HCEC 1CT (cell line): ENCODE measurements around the gene SLC16A9.
"Not testable (repeated sequence)": the region's sequence is repeated elsewhere in the genome, so short reads cannot be mapped to it uniquely, and the experiment has no call there.

Experiments
- DNase-seq: peaks from one replicate; pipeline ENCODE4 v3.0.0-alpha.2; 2017

Gene SLC16A9

DNA sequence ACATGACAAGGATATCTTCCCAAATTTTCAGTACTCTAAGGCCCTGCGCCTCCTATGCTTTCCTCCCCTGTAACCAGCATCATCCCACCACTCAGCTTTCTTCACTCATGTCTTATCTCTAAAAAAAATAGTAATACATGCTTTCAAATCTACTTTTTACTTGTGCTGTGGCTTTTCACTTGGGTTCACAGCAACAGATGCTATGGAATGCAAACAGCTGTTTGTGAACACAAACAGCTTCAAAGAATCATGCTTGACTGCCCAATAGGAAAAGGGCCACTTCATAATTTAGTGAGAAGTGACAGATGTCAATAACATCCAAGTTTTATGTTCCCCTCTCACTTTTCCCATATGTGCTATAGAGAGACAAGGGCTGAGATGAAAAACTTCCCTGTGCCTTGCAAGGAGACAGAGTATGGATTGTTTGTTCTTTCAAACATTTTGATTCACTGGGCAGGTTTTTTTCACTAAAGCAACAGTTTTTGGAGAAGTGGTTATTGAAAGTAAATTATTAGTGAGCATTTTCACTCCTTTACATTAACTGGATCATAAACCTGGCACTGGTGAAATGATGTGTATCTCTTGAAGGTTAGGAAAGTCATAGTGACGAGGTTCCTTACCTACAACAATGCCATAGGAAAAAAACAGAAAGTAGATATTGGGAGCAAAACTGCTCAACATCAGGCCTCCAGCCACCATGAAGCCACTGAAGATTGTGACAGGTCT is 37.3 kb downstream of the SLC16A9 start:
- no peak for DNase-seq

DNA sequence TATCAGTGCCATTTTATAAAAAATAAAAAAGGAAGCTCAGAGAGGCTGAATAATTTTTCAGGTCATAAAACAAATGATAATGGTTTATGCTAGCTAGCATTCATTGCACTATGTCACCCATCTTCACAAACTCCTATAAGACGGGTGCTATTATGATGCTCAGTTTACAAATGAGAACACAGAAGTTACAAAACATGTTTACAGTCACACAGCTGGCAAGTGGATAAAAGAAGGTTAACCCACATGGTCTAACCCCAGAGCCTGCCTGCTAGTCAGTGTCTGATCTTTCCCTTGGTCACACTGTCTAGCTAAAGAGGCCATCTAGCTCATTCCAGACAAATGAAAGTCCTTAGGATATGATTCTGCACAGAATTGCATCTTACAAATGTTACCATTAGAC is 39.4 kb downstream of the SLC16A9 start:
- DNase-seq, result no peak

DNA sequence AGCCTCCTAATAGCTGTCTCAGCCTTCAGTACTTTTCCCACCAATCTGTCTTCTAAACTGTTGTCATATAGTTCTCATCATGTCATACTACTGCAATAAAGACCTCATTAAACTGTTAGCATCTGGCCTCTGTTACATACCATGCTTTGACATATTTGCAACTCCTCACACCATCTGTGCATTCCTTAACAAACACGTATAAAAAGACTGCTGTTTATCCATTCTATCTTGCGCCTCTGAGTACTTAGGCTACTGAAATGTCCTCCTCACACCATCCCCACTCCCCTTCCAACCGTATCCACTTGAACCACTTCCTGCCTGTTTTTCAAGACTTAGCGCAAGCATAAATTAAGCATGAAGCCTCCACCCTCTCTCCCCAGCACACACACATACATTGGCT is 41.6 kb downstream of the SLC16A9 start:
- no peak for DNase-seq

DNA sequence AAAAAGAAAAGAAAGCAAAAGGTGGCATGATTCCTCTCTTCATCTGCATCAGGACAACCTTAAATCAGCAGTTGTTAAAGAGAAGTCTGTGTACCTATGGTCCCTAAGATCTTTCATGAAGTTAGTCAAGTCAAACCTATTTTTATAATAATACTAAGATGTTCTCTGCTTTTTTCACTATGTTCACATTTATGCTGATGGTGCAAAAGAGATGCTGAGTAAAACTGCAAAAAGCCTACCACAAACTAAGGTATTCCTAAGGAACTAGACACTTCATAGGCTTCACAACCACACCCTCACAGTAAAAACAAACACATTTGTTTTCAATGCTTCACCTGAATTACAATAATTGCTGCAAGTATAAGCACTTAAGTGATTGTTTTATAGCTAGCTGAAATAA is 43.3 kb downstream of the SLC16A9 start:
- no peak for DNase-seq

DNA sequence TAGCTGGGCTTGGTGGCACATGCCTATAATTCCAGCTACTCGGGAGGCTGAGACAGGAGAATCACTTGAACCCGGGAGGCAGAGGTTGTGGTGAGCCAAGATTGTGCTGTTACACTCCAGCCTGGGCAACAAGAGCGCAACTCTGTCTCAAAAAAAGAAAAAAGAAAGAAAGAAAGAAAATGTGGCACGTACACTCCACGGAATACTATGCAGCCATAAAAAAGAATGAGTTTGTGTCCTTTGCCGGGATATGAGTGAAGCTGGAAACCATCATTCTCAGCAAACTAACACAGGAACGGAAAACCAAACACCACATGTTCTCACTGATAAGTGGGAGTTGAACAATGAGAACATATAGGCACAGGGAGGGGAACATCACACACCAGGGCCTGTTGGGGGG is 46.4 kb downstream of the SLC16A9 start:
- not testable (repeated sequence) for DNase-seq

DNA sequence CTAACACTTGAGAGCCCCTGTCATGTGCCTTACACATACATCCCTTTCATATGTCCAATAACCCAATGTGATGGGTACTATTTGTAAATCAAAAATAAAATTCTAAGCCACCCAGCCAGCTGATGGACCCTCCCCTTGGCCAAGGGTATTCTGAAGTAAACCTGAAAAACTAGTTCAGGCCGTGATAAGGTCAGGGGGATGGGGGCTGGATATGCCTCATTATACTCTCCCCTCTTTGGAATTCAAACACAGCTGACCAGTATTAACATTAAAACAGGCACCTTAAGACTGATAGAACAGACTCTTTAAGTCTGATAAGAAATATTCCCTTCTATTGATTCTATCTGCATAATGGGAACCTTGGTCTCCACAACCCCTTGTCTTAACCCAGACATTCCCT is 51.9 kb downstream of the SLC16A9 start:
- DNase-seq, result no peak

DNA sequence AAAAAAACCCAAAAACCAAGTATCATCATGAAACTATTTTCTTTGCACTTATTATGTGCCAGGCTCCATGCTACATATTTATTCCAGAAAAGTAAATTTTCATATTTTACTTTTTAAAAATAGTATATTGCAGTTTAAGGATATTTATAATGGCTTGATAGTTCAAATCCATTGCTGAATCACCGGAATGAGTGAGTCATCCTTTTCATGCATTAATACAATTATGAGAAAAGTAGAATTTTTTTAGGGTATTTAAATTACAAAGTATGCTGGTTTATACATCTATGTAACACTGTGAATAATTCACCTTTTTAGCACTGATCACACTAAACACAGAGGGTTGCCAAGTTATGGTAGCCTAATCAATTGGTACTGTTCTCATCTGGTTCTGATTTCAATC is 54.3 kb downstream of the SLC16A9 start:
- no peak for DNase-seq

DNA sequence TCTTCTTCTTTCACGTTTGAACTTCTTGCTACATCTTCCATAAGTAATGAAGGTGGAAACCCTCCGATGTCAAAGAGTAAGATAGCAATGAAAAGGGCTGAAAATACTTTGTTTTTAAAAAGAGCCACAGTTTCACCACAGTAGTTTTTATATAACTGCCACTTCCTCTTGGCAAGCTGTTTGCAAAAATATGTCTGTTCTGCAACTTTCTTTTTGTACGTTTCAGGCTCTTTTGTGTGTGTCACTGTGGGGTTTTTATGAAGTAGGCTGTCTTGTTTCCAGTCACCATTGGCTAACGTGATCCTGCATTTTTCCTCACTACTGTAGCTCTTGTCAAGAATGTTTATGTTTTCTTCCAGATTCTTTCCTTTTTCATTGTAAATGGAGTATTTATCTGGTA is 55.6 kb downstream of the SLC16A9 start:
- no peak for DNase-seq

DNA sequence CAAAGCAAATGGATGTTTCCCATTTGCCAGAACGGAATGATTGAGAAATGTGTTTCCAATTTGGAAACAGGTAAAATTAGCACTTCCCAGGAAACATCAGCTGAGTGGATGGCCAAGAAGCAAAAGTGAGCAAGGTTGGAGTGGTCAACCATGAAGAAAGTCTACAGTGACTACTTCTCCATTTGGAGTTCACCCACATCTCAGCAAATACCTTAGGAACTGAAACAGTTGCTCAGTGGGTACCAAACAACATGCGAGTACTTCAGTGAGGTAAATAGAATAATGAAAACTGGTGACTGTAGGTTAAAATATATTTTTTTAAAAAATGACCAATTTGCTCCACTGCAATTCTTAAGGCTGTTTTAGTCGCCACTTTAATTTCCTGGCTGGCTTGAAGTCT is 57.7 kb downstream of the SLC16A9 start:
- DNase-seq, result no peak

DNA sequence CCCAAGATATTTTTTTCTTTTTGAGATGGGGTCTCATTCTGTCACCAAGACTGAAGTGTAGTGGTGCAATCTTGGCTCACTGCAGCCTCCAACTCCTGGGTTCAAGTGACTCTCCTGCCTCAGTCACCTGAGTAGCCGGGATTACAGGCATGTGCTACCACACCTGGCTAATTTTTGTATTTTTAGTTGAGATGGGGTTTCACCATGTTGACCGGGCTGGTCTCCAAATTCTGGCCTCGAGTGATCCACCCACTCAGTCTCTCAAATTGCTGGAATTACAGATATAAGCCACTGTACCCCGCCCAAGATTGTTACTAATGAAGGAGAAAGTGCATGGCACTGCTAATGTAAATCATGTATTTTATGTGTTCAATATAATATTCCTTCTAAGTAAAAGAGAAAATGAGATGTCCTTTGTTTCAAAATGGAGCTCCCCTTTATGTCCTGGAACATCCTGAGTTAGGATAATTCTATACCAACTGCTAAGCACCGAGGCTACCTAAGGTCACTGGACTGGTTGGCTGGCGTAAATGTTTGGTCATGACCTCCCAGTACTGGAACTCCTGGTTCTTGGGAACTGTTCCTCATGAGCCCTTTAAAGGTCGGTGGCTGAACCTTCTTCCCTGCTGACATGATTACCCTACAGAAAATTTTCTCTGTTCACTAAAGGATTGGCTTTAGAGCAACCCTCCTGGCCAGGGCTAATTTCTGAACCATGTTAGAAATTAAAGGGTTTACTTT is 59.9 kb downstream of the SLC16A9 start:
- DNase-seq, result no peak

DNA sequence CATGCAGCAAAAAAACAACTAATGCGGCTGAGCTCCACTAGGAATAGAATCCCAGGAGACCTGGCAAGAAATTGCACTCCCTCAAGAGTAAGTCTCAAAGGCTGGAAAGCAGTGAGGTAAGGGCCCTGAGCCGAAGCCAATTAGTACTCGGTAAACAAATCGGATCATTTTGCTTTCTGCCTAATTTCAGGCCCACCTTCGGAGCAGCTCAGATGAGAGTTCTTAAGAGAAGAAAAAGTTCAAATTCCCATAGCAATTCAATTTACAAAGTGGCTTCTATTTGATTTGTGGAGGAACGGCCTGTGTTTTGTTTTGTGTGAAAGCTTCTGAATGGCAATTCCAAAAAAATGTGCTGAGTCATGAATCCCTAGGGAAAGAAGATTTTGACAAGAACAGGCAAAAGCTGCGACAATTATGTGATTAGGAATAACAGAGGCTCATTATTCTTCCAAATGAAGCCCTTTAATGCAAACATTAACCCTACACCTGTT is 60.9 kb downstream of the SLC16A9 start:
- DNase-seq, result no peak

DNA sequence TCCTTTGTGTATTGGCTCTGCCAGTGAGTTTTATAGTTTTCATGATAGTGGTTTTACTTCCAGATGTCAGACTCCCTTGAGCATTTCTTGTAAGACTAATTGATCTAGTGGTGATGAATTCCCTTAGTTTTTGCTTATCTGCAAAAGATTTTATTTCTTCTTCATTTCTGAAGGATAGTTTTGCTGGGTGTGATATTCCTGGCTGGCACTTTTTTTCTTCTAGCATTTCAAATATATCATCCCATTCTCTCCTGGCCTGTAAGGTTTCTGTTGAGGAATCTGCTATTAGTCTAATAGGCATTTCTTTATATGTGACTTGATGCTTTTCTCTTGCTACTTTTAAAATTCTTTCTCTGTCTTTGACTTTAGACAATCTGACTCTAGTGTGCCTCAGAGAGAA is 64.8 kb downstream of the SLC16A9 start:
- DNase-seq, result no peak

DNA sequence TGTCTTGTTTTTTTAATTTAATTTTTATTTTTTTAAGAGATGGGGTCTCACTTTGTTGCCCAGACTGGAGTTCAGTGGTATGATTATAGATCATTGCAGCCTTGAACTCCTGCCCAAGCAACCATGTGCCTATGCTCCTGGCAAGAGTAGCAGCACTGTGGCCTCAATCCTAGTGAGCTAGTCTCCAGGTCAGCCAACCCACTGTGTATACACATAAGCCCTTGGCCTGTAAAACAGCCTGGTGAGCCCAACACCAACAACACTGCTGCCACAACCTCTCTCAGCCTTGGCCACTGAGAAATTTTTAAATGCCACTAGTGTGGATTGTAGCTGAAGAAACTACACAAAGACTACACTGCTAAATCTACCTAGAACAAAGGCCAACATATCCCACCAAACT is 68.0 kb downstream of the SLC16A9 start:
- DNase-seq, result not testable (repeated sequence)

DNA sequence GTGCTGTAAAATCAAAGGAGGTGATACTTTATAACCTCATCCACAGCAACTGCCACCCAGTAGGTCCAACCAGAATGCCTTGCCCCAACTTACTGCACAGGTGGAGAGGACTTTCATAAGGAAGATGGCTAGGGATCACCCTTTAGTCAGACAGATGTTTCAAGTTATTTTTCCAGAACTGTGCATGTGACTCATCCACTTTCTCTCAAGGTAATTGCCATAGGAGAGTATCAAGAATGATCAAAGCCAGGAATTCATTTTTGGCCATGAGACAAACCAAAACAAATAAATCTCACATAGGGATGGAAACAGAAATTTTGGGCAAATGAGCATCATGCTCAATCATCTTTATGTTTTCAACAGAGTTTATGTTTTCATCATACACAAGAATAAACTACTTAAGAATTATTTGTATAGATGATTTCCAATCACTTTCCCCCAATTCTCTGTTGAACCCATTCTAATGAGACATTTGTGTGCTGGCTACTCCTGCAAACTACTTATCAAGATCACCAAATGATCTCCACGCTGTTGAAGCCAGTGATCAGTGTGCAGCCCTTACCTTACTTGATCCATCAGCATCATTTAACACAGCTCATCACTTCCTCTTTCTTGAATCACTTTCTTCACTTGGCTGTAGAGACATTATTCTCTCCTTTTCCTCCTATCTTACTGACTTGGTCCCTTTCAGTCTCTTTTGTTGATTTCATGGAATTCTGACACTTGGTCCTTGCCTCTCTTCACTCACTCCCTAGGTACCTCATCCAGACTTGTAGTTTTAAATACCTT is 74.0 kb downstream of the SLC16A9 start:
- DNase-seq, result no peak

DNA sequence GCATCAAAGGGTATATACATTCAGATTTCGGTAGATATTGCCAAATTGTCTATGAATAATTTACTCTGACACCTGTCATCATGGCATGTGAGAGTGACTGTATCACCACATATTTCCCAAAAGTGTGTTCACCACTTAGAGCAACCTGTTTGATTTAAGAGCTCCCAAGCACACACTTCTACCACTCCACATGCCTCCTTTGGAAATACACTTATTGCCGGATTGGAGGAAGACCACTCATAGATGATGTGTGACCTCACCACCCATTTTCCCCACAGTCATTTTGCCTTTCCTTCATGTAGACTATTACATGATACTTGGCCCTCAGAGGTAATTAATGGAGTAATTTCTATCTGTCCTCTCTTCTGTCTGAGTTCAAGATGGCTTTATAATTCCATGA is 75.5 kb downstream of the SLC16A9 start:
- DNase-seq, result no peak

DNA sequence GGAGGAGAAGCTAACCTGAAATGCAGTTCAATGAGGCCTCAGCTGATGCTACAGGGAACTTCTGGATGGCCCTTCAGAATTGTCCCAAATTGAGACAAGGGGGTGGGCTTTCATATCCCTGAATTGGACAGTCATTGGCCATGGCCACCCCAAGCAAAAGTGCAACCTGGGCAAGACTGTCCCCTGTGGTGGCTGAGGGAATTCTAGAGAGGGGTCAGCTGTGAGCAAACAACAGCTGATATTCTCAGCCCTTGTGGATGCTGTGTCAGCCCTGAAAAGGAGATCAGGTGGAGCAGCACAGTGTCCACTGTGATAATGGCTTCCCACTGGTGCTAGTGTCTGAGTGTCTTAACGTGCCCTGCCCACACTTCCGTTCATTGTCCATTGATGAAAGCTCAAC is 76.6 kb downstream of the SLC16A9 start:
- no peak for DNase-seq

DNA sequence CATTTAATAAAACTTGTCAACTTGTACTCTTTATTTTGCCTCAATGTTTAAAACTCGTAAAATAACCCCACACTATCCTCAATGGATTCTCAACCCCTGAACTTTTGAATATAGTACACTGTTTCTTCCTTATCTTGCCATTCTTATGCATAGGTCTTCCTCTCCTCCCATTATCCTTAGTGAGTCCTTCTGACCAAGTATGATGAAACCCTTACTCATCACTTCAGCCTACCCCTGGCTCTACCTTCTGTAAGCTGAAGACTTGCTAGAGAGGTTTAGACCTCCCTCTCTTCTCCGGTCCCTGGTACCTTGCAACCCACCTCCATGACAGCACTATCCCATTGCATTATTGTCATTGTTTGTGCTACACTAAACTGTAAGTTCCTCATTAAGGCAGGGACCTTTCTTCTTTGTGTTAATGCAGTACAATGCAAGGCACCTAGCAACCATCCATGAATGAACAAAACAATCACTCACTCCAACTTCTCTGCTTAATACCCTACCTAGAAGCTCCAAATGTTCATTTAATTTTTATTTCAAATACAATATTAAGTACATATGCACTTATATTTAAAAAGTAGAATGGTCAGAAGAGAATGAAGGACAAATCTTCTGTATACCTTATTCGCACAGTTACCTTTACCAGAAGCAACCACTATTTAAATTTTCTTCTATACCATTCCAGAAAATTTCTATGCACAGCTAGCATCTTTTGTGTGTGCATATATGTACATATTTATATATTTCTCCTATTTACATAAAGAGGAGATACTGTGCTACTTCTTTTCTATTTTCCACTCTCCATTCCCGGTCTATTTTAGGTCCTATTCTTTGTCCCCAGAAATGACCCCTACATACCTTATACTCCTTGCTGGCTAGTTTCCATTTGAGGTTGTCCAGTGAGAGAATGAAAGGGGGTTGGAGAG is 77.5 kb downstream of the SLC16A9 start:
- no peak for DNase-seq

DNA sequence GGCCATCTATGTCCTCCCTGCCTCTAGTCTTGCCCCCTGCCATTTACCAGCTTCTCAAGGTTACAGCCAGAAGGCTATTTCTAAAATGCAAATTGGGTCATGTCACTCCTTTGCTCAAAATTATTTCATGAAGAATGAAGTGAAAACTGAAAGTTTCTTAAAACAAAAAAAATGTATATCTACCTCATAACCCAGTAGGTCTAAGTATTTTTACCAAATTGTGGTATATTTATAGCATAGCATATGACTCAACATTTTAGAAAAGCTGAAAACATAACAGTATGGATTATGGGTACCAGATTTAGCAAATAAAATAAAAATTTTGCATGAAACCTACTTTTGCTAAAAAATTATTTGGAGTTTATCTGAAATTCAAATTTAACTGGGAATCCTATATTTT is 78.4 kb downstream of the SLC16A9 start:
- no peak for DNase-seq

DNA sequence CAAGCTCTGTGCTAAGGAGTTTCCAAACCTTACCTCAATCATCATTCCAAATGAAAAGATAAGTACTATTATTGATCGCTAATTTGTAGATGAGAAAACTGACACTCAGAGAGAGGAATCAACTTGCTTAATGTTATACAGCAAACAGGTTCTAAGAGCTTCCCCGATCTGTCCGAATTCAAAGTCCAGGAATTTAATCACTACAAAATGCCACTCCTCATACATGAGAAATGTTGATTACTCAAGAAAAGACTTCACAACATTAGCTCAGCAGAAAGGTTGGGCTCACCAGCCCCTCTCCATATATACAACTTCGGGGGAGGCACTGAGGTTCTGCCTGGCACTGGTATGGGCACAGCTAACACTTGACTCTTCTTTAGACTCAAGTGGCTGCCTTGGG is 80.7 kb downstream of the SLC16A9 start:
- no peak for DNase-seq

DNA sequence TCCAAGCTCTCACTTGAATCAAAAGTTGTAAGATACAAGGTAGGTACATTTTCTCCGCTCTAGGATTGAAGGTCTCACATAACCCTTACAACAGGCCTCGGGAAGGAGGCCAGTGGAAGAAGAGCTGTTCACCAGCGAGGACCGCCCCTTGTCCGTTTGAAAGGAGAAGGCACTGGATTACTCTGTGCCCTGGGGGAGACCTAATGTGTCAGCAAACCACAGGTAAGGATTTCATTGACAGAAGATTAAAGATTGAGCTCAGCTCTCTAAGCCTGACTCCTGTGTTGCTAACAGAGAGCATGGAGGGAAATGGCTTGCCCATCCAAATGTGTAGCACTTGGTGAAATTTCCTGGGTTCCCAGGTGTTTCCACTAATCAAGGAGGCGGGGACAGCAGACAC is 81.2 kb downstream of the SLC16A9 start:
- DNase-seq, result no peak

DNA sequence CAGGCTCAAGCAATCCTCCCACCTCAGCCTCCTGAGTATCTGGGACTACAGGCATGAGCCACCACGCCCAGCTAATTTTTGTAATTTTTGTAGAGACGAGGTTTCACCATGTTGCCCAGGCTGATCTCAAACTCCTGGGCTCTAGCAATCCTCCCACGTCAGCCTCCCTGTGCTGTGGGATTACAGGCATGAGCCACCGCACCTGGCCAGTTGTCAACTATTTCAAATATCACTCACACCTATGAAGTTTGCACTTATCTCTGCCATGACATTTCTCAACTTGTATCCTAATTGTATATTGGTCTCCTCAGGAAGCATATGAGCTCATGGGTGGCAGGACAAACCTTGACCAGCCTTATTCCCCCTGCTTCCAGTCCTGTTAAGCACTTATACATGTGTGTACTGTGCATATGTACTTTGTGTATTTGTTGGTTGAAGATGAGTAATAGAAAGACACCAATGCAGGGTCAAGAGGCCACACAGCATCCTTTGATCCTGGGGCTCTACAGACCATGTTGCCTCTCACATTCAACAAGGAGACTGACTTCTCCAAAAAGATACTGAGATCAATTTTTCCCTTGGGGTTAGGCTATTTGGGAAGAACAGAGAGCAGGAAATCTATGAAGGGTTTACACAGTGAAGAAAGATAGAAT is 82.2 kb downstream of the SLC16A9 start:
- DNase-seq, result no peak

DNA sequence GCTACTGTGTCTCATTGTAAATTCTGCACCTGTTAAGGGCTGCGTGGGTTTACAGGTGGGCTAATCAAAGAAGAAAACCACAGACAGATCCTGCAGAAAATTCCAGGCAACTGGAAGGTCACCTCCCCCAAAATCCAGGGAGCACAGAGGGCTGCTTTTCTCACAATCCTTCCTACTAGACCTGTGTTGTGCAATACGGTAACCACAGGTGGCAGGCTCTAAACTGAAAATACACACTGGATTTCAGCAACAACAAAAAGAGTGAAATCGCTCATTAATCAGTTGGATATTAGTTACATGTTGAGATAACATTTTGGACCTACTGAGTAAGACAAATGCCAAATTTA is 83.2 kb downstream of the SLC16A9 start:
- DNase-seq, result no peak
